Neural progenitor cell (in vitro differentiated cells): ENCODE data around the gene ABL2. TPM values are rescaled to one million over a fixed set of nuclear protein-coding genes. Genes with fewer than 3 reads are reported as not detected.
"Not testable (repeated sequence)": the region's sequence is repeated elsewhere in the genome, so short reads cannot be mapped to it uniquely, and the experiment has no call there.

Source experiments
- DNase-seq: peaks from one replicate; pipeline ENCODE4 v3.0.0-alpha.2; 2016; ENCODE audit warnings: low spot score
- H2AFZ ChIP-seq: fragments of 200-600 bp; sonication (generic); replicated peaks from 2 replicates; pipeline ENCODE4 v1.6.1; 2016; ENCODE audit warnings: antibody characterized with exemption
- H3F3A ChIP-seq: fragments of 200-600 bp; sonication (generic); 2 replicates; pipeline ENCODE4 v1.6.1; 2016; ENCODE audit warnings: antibody characterized with exemption, low read depth
- H3K27ac ChIP-seq: fragments of 200-600 bp; sonication (generic); 2 replicates; pipeline ENCODE4 v1.5.1; 2016; ENCODE audit warnings: mild to moderate bottlenecking
- H3K27me3 ChIP-seq: fragments of 200-600 bp; sonication (generic); 2 replicates; pipeline ENCODE4 v1.6.1; 2016; ENCODE audit warnings: mild to moderate bottlenecking, moderate library complexity
- H3K36me3 ChIP-seq: fragments of 200-600 bp; sonication (generic); 2 replicates; pipeline ENCODE4 v1.5.1; 2016
- H3K4me1 ChIP-seq: fragments of 200-600 bp; sonication (generic); 2 replicates; pipeline ENCODE4 v1.6.1; 2016; ENCODE audit warnings: mixed run types
- H3K4me2 ChIP-seq: fragments of 200-600 bp; sonication (generic); 2 replicates; pipeline ENCODE4 v1.6.1; 2016
- H3K4me3 ChIP-seq: fragments of 200-600 bp; sonication (generic); 2 replicates; pipeline ENCODE4 v1.5.1; 2016
- H3K79me2 ChIP-seq: fragments of 200-600 bp; sonication (generic); 2 replicates; pipeline ENCODE4 v1.6.1; 2016; ENCODE audit warnings: low read depth
- H3K9ac ChIP-seq: fragments of 200-600 bp; sonication (generic); 2 replicates; pipeline ENCODE4 v1.6.1; 2016
- H3K9me3 ChIP-seq: fragments of 200-600 bp; sonication (generic); 2 replicates; pipeline ENCODE4 v1.5.1; 2016; ENCODE audit warnings: low read depth
- H4K20me1 ChIP-seq: fragments of 200-600 bp; sonication (generic); 2 replicates; pipeline ENCODE4 v1.6.1; 2016; ENCODE audit warnings: low read depth
- H3K27ac Mint-ChIP-seq: 3 replicates; pipeline ENCODE4 v1.8.0; 2021; ENCODE audit warnings: mixed read lengths
- H3K27me3 Mint-ChIP-seq: 2 replicates; pipeline ENCODE4 v1.8.0; 2022; ENCODE audit warnings: low read depth, mild to moderate bottlenecking, inconsistent platforms, moderate library complexity, mixed read lengths; ENCODE audit not compliant: insufficient read depth
- H3K36me3 Mint-ChIP-seq: 3 replicates; pipeline ENCODE4 v1.8.0; 2021; ENCODE audit warnings: mixed read lengths
- H3K4me1 Mint-ChIP-seq: 3 replicates; pipeline ENCODE4 v1.8.0; 2021; ENCODE audit warnings: mixed read lengths
- H3K4me3 Mint-ChIP-seq: 3 replicates; pipeline ENCODE4 v1.8.0; 2021; ENCODE audit warnings: mild to moderate bottlenecking, moderate library complexity, mixed read lengths
- H3K9me3 Mint-ChIP-seq: 3 replicates; pipeline ENCODE4 v1.8.0; 2020; ENCODE audit warnings: mixed read lengths
- EZH2 ChIP-seq: fragments of 200-600 bp; sonication (generic); IDR thresholded peaks from 2 replicates; pipeline ENCODE4 v1.6.1; 2017; ENCODE audit warnings: antibody characterized with exemption, mild to moderate bottlenecking, moderate library complexity
- EZH2phosphoT487 ChIP-seq: fragments of 200-600 bp; sonication (generic); IDR thresholded peaks from 2 replicates; pipeline ENCODE4 v1.6.1; 2017; ENCODE audit warnings: antibody characterized with exemption
- total RNA-seq: library from RNA; depleted of rRNA; stranded (reverse); fragments of >200 nt; gene quantifications from 2 replicates; pipeline ENCODE4 v1.2.3, GENCODE V29; 2015; ENCODE audit warnings: low replicate concordance
- TF ChIP-seq, protein P1 (sequence below): fragments of 200-600 bp; sonication (generic); IDR thresholded peaks from 2 replicates; pipeline ENCODE4 v1.5.1; 2017; ENCODE audit warnings: antibody characterized with exemption, mild to moderate bottlenecking

The ABL2 gene
- total RNA-seq, 1 donor from 2014 or later = 17.9 TPM

DNA sequence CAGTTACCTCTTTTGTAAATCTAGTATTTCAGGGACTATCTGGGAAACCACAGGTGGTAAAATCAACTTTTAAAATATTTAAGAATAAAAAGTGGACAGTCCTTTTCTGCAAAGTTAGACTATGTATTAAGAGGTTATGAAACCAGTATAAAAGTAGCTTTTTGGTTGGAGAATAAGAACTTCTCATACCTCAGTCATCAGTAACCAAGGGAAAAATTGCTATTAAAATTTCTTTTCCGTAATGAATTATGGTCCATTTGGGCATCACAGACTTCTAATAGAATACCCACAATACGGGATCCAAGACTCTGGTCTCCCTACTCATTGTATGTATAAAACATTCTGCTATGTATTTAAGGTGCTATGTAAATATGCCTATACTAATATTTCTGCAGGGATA is 51.9 kb downstream of the ABL2 start:
- no peak overlapping the region for H3K9ac ChIP-seq
- no peaks in the 10 kb centered on the region for H3K27me3 ChIP-seq
- TF ChIP-seq EZH2phosphoT487 = no peak
- no peak for TF ChIP-seq EZH2
- TF ChIP-seq, protein P1, sequence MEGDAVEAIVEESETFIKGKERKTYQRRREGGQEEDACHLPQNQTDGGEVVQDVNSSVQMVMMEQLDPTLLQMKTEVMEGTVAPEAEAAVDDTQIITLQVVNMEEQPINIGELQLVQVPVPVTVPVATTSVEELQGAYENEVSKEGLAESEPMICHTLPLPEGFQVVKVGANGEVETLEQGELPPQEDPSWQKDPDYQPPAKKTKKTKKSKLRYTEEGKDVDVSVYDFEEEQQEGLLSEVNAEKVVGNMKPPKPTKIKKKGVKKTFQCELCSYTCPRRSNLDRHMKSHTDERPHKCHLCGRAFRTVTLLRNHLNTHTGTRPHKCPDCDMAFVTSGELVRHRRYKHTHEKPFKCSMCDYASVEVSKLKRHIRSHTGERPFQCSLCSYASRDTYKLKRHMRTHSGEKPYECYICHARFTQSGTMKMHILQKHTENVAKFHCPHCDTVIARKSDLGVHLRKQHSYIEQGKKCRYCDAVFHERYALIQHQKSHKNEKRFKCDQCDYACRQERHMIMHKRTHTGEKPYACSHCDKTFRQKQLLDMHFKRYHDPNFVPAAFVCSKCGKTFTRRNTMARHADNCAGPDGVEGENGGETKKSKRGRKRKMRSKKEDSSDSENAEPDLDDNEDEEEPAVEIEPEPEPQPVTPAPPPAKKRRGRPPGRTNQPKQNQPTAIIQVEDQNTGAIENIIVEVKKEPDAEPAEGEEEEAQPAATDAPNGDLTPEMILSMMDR = no peak
- Mint-ChIP-seq H3K27me3 (no peaks in the 10 kb centered on the region), H3K36me3 (peaks cover 3% of the 10 kb centered on the region), H3K4me1 (no peaks in the 10 kb centered on the region), H3K27ac (no peak overlapping the region), H3K9me3 (no peaks in the 10 kb centered on the region), H3K4me3 (no peak overlapping the region)
- H3K36me3 ChIP-seq = no peaks in the 10 kb centered on the region
- no peaks in the 10 kb centered on the region for H3K4me1 ChIP-seq
- no peak overlapping the region for H2AFZ ChIP-seq
- no peak overlapping the region for H3K4me2 ChIP-seq
- H3K79me2 ChIP-seq = peaks cover 77% of the 10 kb centered on the region
- peaks cover 7% of the 10 kb centered on the region for H4K20me1 ChIP-seq
- H3K4me3 ChIP-seq = no peak overlapping the region
- no peaks in the 10 kb centered on the region for H3K9me3 ChIP-seq
- no peaks in the 10 kb centered on the region for H3F3A ChIP-seq
- H3K27ac ChIP-seq = no peak overlapping the region
- no peak for DNase-seq

DNA sequence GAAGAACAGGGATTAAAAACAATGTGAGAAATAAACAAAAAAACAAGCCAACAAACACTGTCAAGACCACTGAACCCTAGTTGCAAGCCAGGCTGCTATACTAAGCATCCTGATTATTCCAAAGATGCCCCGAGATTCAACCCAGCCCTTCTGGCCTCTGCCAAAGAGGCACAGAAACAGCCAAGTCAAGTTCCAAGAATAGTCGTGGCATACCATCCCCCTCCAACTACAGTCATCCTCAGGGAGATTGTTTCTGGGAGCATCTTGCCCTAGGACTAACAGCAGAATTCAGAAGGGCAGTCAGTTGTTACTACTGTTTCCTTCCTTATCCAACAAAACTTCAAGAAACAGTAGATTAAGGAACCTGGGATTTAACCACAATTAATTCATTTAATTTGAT is 52.3 kb downstream of the ABL2 start:
- H3K9me3 Mint-ChIP-seq = no peaks in the 10 kb centered on the region
- H3K4me3 Mint-ChIP-seq = no peak overlapping the region
- peaks cover 77% of the 10 kb centered on the region for H3K79me2 ChIP-seq
- H3K27ac Mint-ChIP-seq = no peak overlapping the region
- no peaks in the 10 kb centered on the region for H3F3A ChIP-seq
- TF ChIP-seq EZH2 (no peak), EZH2phosphoT487 (no peak)
- TF ChIP-seq, protein P1 = no peak
- H3K27me3 ChIP-seq = no peaks in the 10 kb centered on the region
- H2AFZ ChIP-seq = no peak overlapping the region
- no peaks in the 10 kb centered on the region for H3K4me1 Mint-ChIP-seq
- H3K36me3 ChIP-seq = no peaks in the 10 kb centered on the region
- H3K27me3 Mint-ChIP-seq = no peaks in the 10 kb centered on the region
- DNase-seq = no peak
- H3K36me3 Mint-ChIP-seq = peaks cover 3% of the 10 kb centered on the region
- H3K4me1 ChIP-seq = no peaks in the 10 kb centered on the region
- H3K4me2 ChIP-seq = no peak overlapping the region
- H4K20me1 ChIP-seq = peaks cover 7% of the 10 kb centered on the region
- H3K9ac ChIP-seq = no peak overlapping the region
- H3K27ac ChIP-seq = no peak overlapping the region
- no peak overlapping the region for H3K4me3 ChIP-seq
- H3K9me3 ChIP-seq = no peaks in the 10 kb centered on the region

DNA sequence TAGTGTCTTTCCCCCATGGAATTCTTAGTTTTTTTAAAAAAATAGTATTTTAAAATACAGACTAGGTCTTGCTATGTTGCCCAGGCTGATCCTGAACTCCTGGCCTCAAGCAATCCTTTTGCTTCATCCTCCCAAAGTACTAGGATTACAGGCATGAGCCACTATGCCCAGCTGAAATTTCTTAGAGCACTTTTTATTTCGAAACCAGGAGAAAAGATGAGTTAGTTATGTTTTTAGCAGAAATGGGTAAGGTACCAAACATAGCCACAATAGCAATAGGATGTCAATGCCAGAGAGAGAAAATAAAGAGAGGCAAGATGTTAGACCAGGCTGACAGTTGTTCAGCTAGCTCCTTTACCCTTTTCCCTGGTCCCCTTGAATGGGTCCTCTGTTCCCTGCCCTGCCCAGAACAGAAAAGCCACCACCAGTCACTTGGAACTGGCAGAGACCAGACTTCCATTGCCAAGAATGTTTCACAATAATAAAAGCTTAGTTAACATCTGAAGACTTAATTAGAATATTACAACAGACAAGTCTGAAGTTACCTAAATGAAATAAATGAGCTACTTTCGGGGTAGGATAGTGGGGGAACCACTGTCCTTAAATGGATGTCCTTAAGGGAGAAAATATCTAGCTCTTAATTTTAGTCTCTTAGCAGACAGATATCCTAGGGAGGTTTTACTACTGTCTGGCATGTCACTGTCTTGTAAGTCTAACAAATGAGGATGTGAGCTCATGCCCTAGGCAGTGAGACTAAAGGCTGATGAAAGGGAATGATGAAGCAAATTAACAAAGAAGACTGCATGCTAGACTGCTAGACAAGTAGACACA is 54.3 kb downstream of the ABL2 start:
- Histone ChIP-seq H3F3A (no peaks in the 10 kb centered on the region), H3K9me3 (no peaks in the 10 kb centered on the region), H3K4me2 (no peak overlapping the region), H3K79me2 (peaks cover 79% of the 10 kb centered on the region), H3K4me3 (no peak overlapping the region), H3K36me3 (no peaks in the 10 kb centered on the region), H3K9ac (no peak overlapping the region), H3K27ac (no peak overlapping the region), H2AFZ (no peak overlapping the region), H3K4me1 (no peaks in the 10 kb centered on the region), H4K20me1 (peaks cover 7% of the 10 kb centered on the region), H3K27me3 (no peaks in the 10 kb centered on the region)
- no peaks in the 10 kb centered on the region for H3K9me3 Mint-ChIP-seq
- no peaks in the 10 kb centered on the region for H3K4me1 Mint-ChIP-seq
- no peak for DNase-seq
- TF ChIP-seq EZH2phosphoT487 = no peak
- no peak for TF ChIP-seq EZH2
- TF ChIP-seq, protein P1 = no peak
- H3K27ac Mint-ChIP-seq = no peak overlapping the region
- H3K36me3 Mint-ChIP-seq = peaks cover 3% of the 10 kb centered on the region
- H3K4me3 Mint-ChIP-seq = no peak overlapping the region
- no peaks in the 10 kb centered on the region for H3K27me3 Mint-ChIP-seq

DNA sequence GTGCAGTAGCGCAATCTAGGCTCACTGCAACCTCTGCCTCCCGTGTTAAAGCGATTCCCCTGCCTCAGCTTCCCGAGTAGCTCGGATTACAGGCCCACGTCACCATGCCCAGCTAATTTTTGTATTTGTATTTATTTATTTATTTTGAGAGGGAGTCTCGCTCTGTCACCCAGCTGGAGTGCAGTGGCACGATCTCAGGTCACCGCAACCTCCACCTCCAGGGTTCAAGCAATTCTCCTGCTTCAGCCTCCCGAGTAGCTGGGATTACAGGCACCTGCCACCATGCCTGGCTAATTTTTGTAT is 59.1 kb downstream of the ABL2 start:
- not testable (repeated sequence) for H3K27ac Mint-ChIP-seq, H3K4me3 ChIP-seq, H3K9me3 Mint-ChIP-seq, H3K27me3 ChIP-seq, H3K36me3 Mint-ChIP-seq, H3K27me3 Mint-ChIP-seq, H3K9me3 ChIP-seq, H3K36me3 ChIP-seq, H3K27ac ChIP-seq, H3K4me2 ChIP-seq, H3K4me3 Mint-ChIP-seq, H3F3A ChIP-seq, H3K4me1 ChIP-seq, H3K9ac ChIP-seq, H2AFZ ChIP-seq, DNase-seq, H3K4me1 Mint-ChIP-seq
- Histone ChIP-seq H3K79me2 (peaks cover 80% of the 10 kb centered on the region), H4K20me1 (peaks cover 14% of the 10 kb centered on the region)
